Epithelial cell of esophagus (primary cell): Measurements from ENCODE around the gene SHISA5.

ENCODE experiments used
- DNase-seq: peaks from one replicate; pipeline ENCODE4 v3.0.0; 2010; ENCODE audit warnings: low read depth
- H3K4me3 ChIP-seq: 2 replicates; pipeline ENCODE4 v1.5.1; 2011; ENCODE audit warnings: mild to moderate bottlenecking, low read length, control low read depth
- CTCF ChIP-seq: IDR thresholded peaks from 2 replicates; pipeline ENCODE4 v1.5.1; 2011; ENCODE audit warnings: low read depth, mild to moderate bottlenecking, low read length, control low read depth, inconsistent platforms; ENCODE audit not compliant: insufficient read depth; ENCODE audit errors: missing control alignments

The SHISA5 gene

DNA sequence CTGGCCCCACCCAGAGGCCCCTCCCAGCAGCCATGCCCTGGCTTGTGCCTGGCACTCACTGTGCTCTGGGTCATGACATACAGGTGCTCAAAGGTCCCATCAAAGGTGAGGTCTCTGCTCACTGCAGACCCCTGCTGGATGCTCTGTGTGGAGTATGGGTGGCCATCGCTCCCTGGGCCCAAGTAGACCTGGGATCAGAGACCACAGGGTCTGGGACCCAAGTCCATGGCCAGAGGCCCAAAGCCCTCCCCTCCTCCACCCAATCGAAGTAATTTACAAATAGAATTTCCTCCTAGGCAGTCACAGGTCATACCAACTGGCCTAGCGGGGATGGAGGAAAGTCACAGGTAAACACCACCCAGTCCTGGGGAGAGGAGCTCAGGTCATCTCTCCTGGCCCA is 81.7 kb downstream of the SHISA5 start:
- H3K4me3 ChIP-seq, result no peak overlapping the region
- no peak for DNase-seq
- peak; percentile 7 for TF ChIP-seq CTCF

DNA sequence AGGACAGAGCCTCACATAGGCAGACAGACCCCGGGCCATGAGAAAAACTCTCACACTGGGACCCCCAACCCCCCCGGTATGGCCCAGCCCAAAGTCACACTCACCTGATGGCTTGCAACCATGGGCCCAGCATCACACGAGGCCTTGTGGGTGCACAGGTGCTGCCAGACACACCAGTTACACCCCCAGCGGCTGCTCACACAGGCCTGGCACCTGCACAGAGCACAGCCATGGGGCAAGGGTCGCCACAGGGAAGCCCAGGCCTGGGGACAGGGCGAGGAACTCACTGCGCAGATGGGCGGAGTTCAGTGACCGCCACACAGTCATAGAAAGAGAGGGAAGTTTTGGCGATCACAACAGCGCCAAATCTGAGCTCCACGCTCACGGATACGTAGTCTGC is 83.4 kb downstream of the SHISA5 start:
- no peak overlapping the region for H3K4me3 ChIP-seq

GRCh38 chr3:48419597-48419996 is 84.4 kb downstream of the SHISA5 start:
- DNase-seq, result no peak
- H3K4me3 ChIP-seq, result no peak overlapping the region
- TF ChIP-seq CTCF, result no peak

More for the DNA sequence above, 83.4 kb downstream of the SHISA5 start:
- TF ChIP-seq CTCF, result no peak
- no peak for DNase-seq

- no peak for DNase-seq
- H3K4me3 ChIP-seq, result no peak overlapping the region
- TF ChIP-seq CTCF, result no peak
These were observed 84.8 kb downstream of the SHISA5 start for GRCh38 chr3:48419149-48419548.

- DNase-seq, result no peak
- no peak overlapping the region for H3K4me3 ChIP-seq
- TF ChIP-seq CTCF, result no peak
These were observed 85.3 kb downstream of the SHISA5 start for GRCh38 chr3:48418651-48419050.

GRCh38 chr3:48418140-48418539 is 85.8 kb downstream of the SHISA5 start:
- no peak for TF ChIP-seq CTCF
- DNase-seq, result no peak
- no peak overlapping the region for H3K4me3 ChIP-seq
